Measurements from ENCODE around the gene TNS3.

TNS3 gene

GRCh38 chr7:47407136-47407535, 174.8 kb downstream of the TNS3 start:
- no peak for DNase-seq (ENCODE audit: low spot score)

GRCh38 chr7:47406801-47407129, 175.1 kb downstream of the TNS3 start:
- DNase-seq (ENCODE audit: low spot score) = no peak

GRCh38 chr7:47405921-47406800, 175.8 kb downstream of the TNS3 start:
- DNase-seq (ENCODE audit: low spot score) = no peak

GRCh38 chr7:47405286-47405904, 176.5 kb downstream of the TNS3 start:
- DNase-seq (ENCODE audit: low spot score) = no peak

- peak; percentile 79 for DNase-seq (ENCODE audit: low spot score)
Observed at GRCh38 chr7:47404010-47404409, 177.9 kb downstream of the TNS3 start.

- peak; percentile 82 for DNase-seq (ENCODE audit: low spot score)
Observed at GRCh38 chr7:47402941-47403866, 178.7 kb downstream of the TNS3 start.

GRCh38 chr7:47401611-47402570, 180.0 kb downstream of the TNS3 start:
- DNase-seq (ENCODE audit: low spot score) = no peak

- peak; percentile 39 for DNase-seq (ENCODE audit: low spot score)
Observed at GRCh38 chr7:47400741-47401206, 181.1 kb downstream of the TNS3 start.

GRCh38 chr7:47400001-47400400, 181.9 kb downstream of the TNS3 start:
- no peak for DNase-seq (ENCODE audit: low spot score)

- no peak for DNase-seq (ENCODE audit: low spot score)
Observed at GRCh38 chr7:47394751-47395252, 187.1 kb downstream of the TNS3 start.

GRCh38 chr7:47394216-47394615, 187.7 kb downstream of the TNS3 start:
- no peak for DNase-seq (ENCODE audit: low spot score)

- DNase-seq (ENCODE audit: low spot score) = no peak
Observed at GRCh38 chr7:47393406-47393805, 188.5 kb downstream of the TNS3 start.

- no peak for DNase-seq (ENCODE audit: low spot score)
Observed at GRCh38 chr7:47392241-47392759, 189.6 kb downstream of the TNS3 start.

- DNase-seq (ENCODE audit: low spot score) = no peak
Observed at GRCh38 chr7:47391726-47392125, 190.2 kb downstream of the TNS3 start.

- no peak for DNase-seq (ENCODE audit: low spot score)
Observed at GRCh38 chr7:47390914-47391313, 191.0 kb downstream of the TNS3 start.

GRCh38 chr7:47389923-47390630, 191.8 kb downstream of the TNS3 start:
- DNase-seq (ENCODE audit: low spot score) = no peak

- no peak for DNase-seq (ENCODE audit: low spot score)
Observed at GRCh38 chr7:47389171-47389922, 192.6 kb downstream of the TNS3 start.

- no peak for DNase-seq (ENCODE audit: low spot score)
Observed at GRCh38 chr7:47387506-47387905, 194.4 kb downstream of the TNS3 start.

- DNase-seq (ENCODE audit: low spot score) = no peak
Observed at GRCh38 chr7:47386273-47386835, 195.6 kb downstream of the TNS3 start.

All from SW480 (cell line).